Superior temporal gyrus (tissue), 1 donor: ENCODE measurements around the gene CLIP4.
"Not testable (repeated sequence)": the region's sequence is repeated elsewhere in the genome, so short reads cannot be mapped to it uniquely, and the experiment has no call there.

Source experiments
- DNase-seq: peaks from one replicate; pipeline ENCODE4 v3.0.0-alpha.2; 2016; ENCODE audit errors: extremely low spot score

CLIP4 gene

DNA sequence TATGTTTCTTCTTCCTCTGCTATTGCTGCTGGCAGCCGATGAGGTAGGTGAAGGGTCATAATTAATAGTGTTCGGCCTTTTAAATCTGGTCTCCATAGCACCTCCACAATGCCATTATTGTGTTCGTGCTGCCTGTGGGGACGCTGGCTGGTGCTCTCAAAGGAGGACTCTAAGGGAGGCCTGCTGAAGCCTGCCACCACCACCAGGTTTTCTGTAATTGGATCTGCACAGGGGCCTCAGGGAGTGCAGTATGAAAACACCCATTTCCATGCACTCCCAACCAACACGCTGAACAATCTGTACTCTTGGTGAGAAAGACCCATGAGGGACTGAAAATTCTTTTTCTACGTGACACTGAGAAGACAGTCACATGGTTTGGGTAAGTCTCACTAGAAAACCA, 17.6 kb upstream of the CLIP4 start:
- no peak for DNase-seq

DNA sequence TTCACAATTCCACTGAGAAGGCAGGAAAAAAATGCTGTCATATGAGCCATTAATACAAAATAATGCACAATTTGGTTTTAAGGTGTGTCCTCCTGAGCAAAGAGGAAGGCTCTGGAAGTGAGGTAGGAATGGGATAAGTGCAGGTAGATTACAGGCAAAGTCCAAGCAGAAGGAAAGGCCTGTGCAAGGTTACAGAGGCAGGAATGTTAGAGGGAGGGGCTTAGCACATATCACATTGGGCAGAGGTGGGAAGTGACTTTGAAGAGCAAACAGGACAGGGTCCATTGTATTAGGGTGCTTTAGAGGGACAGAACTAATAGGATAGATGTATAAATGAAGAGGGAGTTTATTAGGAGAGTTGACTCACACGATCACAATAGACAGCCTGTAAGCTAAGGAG, 14.7 kb upstream of the CLIP4 start:
- no peak for DNase-seq

DNA sequence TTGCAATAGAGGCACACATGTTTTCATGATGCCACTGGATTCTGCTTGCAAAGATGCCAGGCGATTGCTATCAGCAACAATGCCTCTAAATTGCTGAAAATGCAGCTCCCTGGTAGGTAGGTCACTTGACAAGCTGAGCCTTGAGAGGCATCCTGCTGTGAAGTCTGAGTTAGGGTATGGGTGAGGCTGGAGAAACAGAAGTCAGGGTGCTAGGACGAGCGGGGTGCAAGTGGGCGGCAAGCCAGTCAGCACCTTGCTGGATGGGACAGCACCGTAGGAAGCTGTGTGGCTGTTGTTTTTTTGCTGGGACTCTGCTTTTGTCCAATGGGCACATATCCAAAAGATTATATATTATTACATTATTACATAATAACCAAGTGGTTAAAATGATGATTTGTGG, 10.5 kb upstream of the CLIP4 start:
- DNase-seq = no peak

- no peak for DNase-seq
Measured at GRCh38 chr2:29105375-29105774, 9.8 kb upstream of the CLIP4 start.

- no peak for DNase-seq
Measured at GRCh38 chr2:29106256-29106655, 9.0 kb upstream of the CLIP4 start.

GRCh38 chr2:29106980-29107388, 8.2 kb upstream of the CLIP4 start:
- no peak for DNase-seq

DNA sequence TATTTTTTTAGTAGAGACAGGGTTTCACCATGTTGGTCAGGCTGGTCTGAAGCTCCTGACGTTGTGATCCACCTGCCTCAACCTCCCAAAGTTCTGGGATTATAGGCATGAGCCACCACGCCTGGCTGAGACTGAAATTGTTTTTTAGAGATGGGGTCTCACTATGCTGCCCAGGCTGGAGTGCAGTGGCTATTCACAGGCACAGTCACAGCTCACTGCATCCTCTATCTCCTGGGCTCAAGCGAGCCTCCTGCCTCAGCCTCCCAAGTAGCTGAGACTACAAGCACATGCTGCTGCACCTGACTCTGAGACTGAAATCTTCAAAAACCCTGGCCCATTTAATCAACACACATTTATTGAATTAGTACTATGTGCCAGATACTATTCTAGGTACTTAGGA, 7.7 kb upstream of the CLIP4 start:
- not testable (repeated sequence) for DNase-seq

- DNase-seq = peak; percentile 74
Measured at GRCh38 chr2:29108225-29108624, 7.0 kb upstream of the CLIP4 start.

- DNase-seq = no peak
Measured at GRCh38 chr2:29109246-29109645, 6.0 kb upstream of the CLIP4 start.

DNA sequence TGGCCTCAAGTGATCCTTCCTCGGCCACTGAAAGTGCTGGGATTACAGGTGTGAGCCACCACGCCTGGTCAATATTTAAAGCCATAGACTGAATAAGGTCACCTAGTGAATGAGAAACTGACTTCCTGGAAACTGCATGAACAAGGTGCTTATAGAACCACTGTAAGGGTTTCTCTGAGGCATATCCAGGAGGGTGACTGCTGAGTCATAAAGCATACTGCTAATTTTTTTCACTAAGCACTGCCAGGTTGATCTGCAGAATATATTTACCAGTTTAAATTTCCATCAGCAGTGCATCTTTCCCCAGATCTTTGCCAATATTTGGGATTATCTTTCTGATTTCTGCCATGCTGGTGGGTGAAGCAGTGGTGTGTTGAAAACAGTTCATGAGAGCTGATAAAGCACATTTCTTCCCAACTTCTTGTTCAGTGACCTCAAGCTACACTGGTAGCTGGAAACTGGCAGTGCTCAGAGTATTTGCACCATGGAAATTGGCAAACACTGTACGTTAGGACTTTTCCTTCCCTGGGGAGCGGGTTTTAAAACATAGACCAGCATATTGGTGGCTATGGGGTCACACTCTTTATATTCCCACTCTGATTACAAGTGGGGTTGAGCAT, 4.2 kb upstream of the CLIP4 start:
- no peak for DNase-seq

- DNase-seq = no peak
Measured at GRCh38 chr2:29112379-29112778, 2.8 kb upstream of the CLIP4 start.

DNA sequence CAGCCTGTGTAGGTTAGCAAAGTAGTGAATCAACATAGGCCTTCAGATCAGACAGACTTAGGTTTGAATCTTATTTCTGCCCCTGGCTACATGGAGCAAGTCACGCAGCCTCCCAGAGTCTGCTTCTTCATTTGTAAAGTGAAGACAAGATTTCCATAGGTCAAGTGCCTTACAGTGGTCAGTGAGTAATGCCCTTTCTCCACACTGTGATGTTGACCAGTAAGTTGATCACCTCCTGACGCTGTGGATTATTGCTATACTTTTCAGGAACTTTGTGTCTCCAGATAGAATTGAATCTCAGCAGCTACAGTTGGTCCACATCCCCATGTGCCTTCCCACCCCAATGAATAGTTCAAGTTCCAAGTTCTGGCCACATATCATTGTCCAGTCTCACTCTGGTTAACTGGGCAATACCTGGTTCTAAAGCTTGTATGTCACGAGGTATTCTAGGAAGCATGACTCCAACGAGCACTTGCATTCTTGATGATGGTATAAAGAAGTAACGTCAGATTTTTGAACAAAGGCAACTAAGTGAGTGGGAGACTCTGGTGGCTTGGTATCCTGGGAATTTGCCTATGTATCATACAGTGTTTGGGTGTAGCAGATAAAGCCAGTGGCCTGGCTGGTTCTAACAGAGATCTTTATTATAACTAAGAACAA, 2.1 kb upstream of the CLIP4 start:
- DNase-seq = no peak

DNA sequence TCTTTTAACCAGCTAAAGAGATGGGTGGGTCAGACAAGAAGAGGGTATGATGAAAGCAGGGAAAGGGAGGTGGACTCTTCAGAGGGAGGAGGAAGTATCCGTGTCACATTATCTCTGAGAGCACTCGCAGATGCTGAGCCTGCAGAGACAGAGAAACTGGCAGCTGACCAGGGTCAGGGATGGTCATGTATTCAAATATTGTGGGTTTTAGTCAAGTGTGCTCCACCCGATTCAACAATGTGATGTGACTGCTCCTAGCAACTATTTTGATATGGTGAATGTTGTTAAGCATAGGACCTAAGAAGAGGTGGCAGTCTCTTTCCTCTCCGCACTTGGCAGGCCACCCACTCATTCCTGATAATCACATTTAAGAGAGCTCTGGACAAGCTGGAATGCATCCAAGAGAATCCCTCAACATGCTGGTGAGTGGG, 1.3 kb upstream of the CLIP4 start:
- DNase-seq = peak; percentile 58

- DNase-seq = peak; percentile 74
Measured at GRCh38 chr2:29114586-29114945, 649 bp upstream of the CLIP4 start.

DNA sequence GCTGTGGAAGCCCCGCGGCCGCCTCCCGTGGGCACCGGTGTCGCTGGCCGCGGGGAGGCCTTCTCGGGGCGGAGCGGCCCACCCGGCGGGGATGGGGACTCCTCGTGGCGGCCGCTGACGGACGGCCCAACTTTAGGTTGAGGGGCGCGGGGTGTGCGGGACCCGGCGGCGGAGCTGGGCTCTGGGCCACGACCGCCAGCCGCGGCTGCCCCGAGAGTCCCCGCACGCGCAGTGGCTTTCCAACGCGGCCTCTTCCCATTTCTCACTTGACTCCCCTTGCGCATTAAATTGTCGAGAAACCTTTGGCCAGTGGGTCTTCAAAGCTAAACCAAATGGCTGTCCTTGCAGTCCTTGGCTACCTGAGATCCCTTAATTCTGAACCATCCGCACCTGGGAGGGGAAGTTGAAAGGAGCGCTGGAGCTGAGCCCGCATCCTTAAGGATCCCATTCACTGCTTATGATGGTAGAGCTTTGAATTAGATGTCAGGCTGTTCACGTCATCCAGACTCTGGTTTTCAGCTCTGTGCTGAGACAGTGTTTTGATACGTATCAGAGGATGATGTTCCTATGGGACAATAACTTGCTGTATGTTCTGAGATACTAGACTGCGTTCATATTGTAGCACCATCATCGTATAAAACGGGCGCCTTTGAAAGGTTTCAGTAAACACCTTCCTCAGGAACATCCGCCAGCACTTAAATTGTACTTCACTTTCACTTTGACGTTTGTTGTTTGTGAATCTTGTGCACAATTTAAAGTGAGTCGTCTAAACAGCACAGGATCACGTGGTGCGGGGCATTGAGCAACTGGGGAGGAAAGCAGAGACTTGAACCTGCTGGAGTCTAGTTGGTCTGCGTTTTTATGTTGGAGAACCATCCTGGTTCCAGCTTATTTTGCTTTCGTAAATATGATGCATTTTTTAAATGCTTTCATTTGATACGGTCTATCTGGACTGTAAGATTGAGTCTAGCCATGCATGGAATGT, 874 bp downstream of the CLIP4 start:
- peak; percentile 87 for DNase-seq

- no peak for DNase-seq
Measured at GRCh38 chr2:29117636-29118303, 2.6 kb downstream of the CLIP4 start.

DNA sequence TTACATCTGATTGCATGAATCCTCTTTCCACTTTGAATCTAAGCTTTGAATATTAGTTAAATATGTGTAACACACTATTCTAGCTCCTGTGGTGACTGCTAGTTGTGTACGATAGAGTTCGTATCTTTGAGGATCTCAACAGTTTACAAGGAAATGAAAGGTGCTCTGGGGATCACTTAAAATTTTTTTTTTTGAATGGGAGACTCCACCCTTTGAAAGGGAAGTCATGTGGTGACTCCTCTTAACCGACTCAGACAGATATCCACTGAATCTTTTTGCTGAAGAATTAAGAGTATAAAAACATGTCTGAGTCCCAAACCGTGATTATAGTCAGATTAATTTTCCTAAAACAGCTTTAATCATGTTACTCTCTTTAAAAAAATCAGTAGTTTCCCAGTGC, 4.0 kb downstream of the CLIP4 start:
- DNase-seq = no peak

- no peak for DNase-seq
Measured at GRCh38 chr2:29120846-29121245, 5.6 kb downstream of the CLIP4 start.

DNA sequence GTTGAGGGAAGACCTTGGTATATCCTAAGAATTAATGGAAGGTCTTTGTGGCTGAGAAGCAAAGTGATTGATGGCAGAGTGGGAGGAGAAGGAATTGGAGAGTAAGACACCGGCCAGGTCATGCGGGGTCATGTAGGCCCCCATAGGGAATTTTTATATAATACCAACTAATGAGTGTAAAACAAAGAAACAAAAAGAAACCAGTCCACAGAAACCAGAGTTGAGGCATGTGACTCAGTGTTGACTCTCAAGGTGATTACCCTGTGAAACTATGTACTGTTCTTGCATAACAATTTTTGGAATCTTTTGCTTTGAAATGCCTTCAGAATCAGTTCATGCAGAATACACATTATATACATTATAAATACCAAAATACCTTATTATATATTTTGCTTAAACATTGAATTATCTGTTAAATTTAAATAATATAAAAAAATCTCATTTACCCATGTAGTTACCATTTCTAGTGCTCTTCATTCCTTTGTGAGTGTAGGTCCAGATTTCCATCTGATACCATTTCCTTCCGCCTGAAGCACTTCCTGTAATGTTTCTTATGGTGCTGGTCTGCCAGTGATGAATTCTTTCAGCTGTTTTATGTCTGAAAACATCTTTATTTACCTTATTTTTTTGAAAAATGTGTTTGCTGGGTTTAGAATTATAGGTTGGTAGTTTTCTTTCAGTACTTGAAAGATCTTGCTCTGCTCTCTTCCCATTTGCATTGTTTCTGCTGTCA, 8.6 kb downstream of the CLIP4 start:
- DNase-seq = no peak

DNA sequence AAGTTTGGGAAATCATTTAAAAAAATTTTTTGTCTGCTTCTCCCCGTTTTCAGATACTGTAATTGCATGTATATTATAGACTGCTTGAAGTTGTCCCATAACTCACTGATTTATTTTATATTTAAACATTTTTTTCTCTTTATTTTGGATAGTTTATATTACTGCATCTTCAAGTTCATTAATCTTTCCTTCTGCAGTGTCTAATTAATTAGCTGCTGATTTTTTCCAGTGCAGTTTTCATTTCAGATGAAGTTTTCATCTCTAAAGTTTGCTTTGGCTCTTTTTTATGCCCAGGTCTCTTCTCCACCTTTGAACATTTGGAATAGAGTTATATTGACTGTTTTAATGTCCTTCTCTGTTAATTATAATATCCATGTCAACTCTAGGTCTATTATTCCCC, 9.3 kb downstream of the CLIP4 start:
- DNase-seq = no peak

GRCh38 chr2:29129586-29130281, 14.5 kb downstream of the CLIP4 start:
- peak; percentile 67 for DNase-seq
